ENCODE results near the gene CTAGE4.
"Not testable (repeated sequence)": the region's sequence is repeated elsewhere in the genome, so short reads cannot be mapped to it uniquely, and the experiment has no call there.

The CTAGE4 gene

DNA sequence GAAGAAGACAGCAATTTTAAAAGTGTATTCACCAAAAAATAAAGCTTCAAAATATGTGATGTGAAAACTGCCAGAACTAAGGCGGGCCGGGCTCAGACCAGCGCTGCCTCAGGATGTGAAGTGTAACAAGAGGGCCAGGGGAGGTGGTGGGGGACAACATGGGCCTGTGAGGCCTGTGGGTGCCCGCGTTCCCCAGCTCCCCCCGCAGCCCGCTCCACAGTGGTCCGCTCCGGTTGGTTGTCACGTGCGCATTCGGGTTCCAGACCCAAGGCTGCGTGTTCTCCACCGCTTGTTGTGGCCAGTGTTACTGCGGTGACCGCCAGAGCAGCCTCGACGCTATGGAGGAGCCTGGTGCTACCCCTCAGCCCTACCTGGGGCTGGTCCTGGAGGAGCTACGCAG, at the start of gene CTAGE4:
TSS of gene CTAGE4 (plus strand) at position 301 of the 400 bp plus-strand sequence. CDS start at position 339, 38 bp downstream.
- not testable (repeated sequence) for H3K36me3 ChIP-seq; H3K27me3 ChIP-seq; H3K4me3 ChIP-seq (ENCODE audit: low read depth in 1 of 2, low read length in 1 of 2); H3K9me3 ChIP-seq; H3K4me1 ChIP-seq (ENCODE audit: control insufficient read depth in 1 of 2, insufficient read depth in 1 of 2, low read depth in 1 of 2, low read length in 1 of 2); H3K27ac ChIP-seq

DNA sequence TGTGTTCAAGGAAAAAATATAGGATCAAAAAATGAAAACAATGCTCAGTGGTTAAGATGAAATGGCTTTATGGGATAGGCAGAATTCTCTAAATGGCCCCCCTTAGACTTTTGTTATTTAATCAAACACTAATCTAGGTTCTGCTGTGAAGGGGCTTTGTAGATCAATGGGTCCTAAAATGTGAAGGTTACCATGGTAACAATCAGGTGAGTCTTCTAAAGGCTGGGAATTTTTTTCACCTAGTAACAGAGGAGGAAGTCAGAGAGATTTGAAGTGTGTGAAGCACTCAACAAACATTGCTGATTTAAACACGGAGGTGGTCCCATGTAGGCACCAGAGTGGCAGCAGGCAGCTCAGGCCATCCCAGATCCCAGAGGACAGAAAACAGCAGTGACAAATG, 49.1 kb upstream of the CTAGE4 start:
- no peak for TF ChIP-seq CTCF (IDR thresholded peaks at IDR 0.05)
- H3K4me3 ChIP-seq (ENCODE audit: low read depth in 1 of 2, low read length in 1 of 2), result no peak overlapping the region
- no peaks in the 10 kb centered on the region for H3K27me3 ChIP-seq

DNA sequence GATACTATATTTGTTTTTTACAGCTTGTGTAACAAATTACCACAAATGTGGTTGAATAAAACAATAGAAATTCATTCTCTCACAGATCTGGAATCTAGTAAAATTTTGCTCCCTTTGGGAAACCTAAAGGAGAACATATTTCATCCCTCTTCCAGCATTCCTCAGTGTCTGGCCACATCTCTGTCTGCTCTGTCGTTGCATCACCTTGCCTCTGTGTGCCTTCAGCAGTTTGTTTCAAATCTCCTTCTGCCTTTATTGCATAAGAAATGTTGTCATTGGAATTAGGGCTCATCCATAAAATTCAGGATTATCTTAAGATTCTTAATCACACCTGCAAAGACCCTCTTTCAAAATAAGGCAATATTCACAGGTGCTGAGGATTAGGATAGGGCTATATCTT, 45.8 kb upstream of the CTAGE4 start:
- no peaks in the 10 kb centered on the region for H3K27me3 ChIP-seq
- no peak overlapping the region for H3K27ac ChIP-seq
- H3K36me3 ChIP-seq, result no peaks in the 10 kb centered on the region
- H3K4me3 ChIP-seq (ENCODE audit: low read depth in 1 of 2, low read length in 1 of 2), result no peak overlapping the region
- H3K4me1 ChIP-seq (ENCODE audit: control insufficient read depth in 1 of 2, insufficient read depth in 1 of 2, low read depth in 1 of 2, low read length in 1 of 2), result no peaks in the 10 kb centered on the region
- TF ChIP-seq CTCF (IDR thresholded peaks at IDR 0.05), result no peak
- H3K9me3 ChIP-seq, result no peaks in the 10 kb centered on the region

More for the DNA sequence above, 49.1 kb upstream of the CTAGE4 start:
- Histone ChIP-seq H3K9me3 (no peaks in the 10 kb centered on the region), H3K4me1 (ENCODE audit: control insufficient read depth in 1 of 2, insufficient read depth in 1 of 2, low read depth in 1 of 2, low read length in 1 of 2) (no peaks in the 10 kb centered on the region), H3K36me3 (no peaks in the 10 kb centered on the region), H3K27ac (no peak overlapping the region)

DNA sequence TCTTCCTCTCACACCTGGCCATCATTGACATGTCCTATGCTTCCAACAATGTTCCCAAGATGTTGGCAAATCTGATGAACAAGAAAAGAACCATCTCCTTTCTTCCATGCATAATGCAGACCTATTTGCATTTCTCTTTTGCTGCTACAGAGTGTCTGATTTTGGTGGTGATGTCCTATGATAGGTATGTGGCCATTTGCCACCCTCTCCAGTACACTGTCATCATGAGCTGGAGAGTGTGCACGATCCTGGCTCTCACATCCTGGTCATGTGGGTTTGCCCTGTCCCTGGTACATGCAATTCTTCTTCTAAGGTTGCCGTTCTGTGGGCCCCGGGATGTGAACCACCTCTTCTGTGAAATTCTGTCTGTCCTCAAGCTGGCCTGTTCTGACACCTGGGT, 41.1 kb upstream of the CTAGE4 start:
- no peak overlapping the region for H3K27ac ChIP-seq
- no peaks in the 10 kb centered on the region for H3K4me1 ChIP-seq (ENCODE audit: control insufficient read depth in 1 of 2, insufficient read depth in 1 of 2, low read depth in 1 of 2, low read length in 1 of 2)
- no peaks in the 10 kb centered on the region for H3K36me3 ChIP-seq
- no peak overlapping the region for H3K4me3 ChIP-seq (ENCODE audit: low read depth in 1 of 2, low read length in 1 of 2)
- no peak for TF ChIP-seq CTCF (IDR thresholded peaks at IDR 0.05)
- H3K27me3 ChIP-seq, result no peaks in the 10 kb centered on the region
- peaks cover 6% of the 10 kb centered on the region for H3K9me3 ChIP-seq

- Histone ChIP-seq H3K36me3 (no peaks in the 10 kb centered on the region), H3K4me3 (ENCODE audit: low read depth in 1 of 2, low read length in 1 of 2) (no peak overlapping the region), H3K27me3 (no peaks in the 10 kb centered on the region), H3K27ac (no peak overlapping the region), H3K4me1 (ENCODE audit: control insufficient read depth in 1 of 2, insufficient read depth in 1 of 2, low read depth in 1 of 2, low read length in 1 of 2) (no peaks in the 10 kb centered on the region), H3K9me3 (peaks cover 10% of the 10 kb centered on the region)
- TF ChIP-seq CTCF (IDR thresholded peaks at IDR 0.05), result no peak
Measured at GRCh38 chr7:144144426-144144825, 38.8 kb upstream of the CTAGE4 start.

DNA sequence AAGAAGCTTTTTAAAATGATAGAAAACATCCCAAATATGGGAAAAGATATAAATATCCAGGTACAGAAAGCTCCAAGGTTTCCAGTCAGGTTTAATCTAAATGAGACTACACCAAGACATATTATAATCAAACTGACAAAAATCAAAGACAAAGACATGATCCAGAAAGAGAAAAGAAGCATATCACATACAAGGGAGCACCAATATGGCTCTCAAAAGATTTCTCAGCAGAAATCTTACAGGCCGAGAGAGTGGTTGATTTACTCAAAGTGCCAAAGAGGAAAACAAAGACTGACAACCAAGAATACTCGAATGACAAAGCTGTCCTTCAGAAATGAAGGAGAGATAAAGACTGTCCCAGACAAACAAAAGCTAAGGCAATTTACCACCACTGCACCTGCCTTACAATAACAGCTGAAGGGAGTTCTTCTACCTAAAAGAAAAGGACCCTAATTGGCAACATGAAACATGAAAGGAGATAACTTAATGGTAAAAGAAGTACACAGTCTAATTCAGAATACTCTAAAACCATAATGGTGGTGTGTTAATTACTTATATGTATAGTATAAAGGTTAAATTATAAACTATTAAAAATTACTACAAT, 34.9 kb upstream of the CTAGE4 start:
- peaks cover 10% of the 10 kb centered on the region for H3K9me3 ChIP-seq
- H3K27me3 ChIP-seq, result no peaks in the 10 kb centered on the region
- no peaks in the 10 kb centered on the region for H3K4me1 ChIP-seq (ENCODE audit: control insufficient read depth in 1 of 2, insufficient read depth in 1 of 2, low read depth in 1 of 2, low read length in 1 of 2)
- no peak overlapping the region for H3K4me3 ChIP-seq (ENCODE audit: low read depth in 1 of 2, low read length in 1 of 2)
- H3K36me3 ChIP-seq, result no peaks in the 10 kb centered on the region
- no peak for TF ChIP-seq CTCF (IDR thresholded peaks at IDR 0.05)
- H3K27ac ChIP-seq, result no peak overlapping the region
